H1 (cell line): ENCODE results near the gene MRPL20. TPM values are rescaled to one million over a fixed set of nuclear protein-coding genes. Genes with fewer than 3 reads are reported as not detected.
A peak's percentile ranks its signal among the peaks of the same experiment; 100 is the strongest.

ENCODE experiments used
- CTCF ChIA-PET: fragments of 300-600 bp; sonication (Branson Sonifier 250); formaldehyde crosslinking; loops from one replicate; lab custom pipeline; 2021; ENCODE audit not compliant: partially characterized antibody; lab: Charles Lee
- POLR2A ChIA-PET: fragments of 300-600 bp; sonication (Branson Sonifier 250); formaldehyde crosslinking; loops from one replicate; lab custom pipeline; 2021; ENCODE audit warnings: inconsistent platforms; ENCODE audit not compliant: partially characterized antibody; lab: Charles Lee
- DNase-seq, 2 experiments: peaks; one replicate each; pipeline versions ENCODE4 v3.0.0 to v3.0.0-alpha.2; 2010 to 2022; ENCODE audit warnings: low spot score in 2 of 2, low read depth in 1 of 2, mixed read lengths in 1 of 2
- FAIRE-seq: peaks from 2 replicates; lab custom pipeline; 2011; peaks lifted over from hg19 to GRCh38; lab: Jason Lieb, UNC
- H2AFZ ChIP-seq: 2 replicates; pipeline ENCODE4 v1.8.1; 2012; ENCODE audit warnings: low read length, inconsistent platforms
- H2AK5ac ChIP-seq: 2 replicates; pipeline ENCODE4 v1.6.1; 2013; ENCODE audit warnings: low read depth, low read length
- H2BK120ac ChIP-seq: replicated peaks from 2 replicates; pipeline ENCODE3; 2013; ENCODE audit warnings: low read depth, low read length, inconsistent platforms
- H2BK12ac ChIP-seq: 2 replicates; pipeline ENCODE4 v1.6.1; 2013; ENCODE audit warnings: low read depth, low read length
- H2BK15ac ChIP-seq: 2 replicates; pipeline ENCODE4 v1.6.1; 2013; ENCODE audit warnings: low read length
- H2BK20ac ChIP-seq: 2 replicates; pipeline ENCODE4 v1.6.1; 2013; ENCODE audit warnings: low read length
- H2BK5ac ChIP-seq: 2 replicates; pipeline ENCODE4 v1.6.1; 2013; ENCODE audit warnings: low read depth, low read length
- H3K14ac ChIP-seq: 2 replicates; pipeline ENCODE4 v1.6.1; 2013; ENCODE audit warnings: inconsistent platforms; ENCODE audit not compliant: insufficient read length
- H3K18ac ChIP-seq: 2 replicates; pipeline ENCODE4 v1.6.1; 2013; ENCODE audit warnings: low read length; ENCODE audit errors: extremely low read depth
- H3K23ac ChIP-seq: 2 replicates; pipeline ENCODE4 v1.6.1; 2013; ENCODE audit warnings: inconsistent platforms; ENCODE audit not compliant: insufficient read length
- H3K23me2 ChIP-seq: 2 replicates; pipeline ENCODE4 v1.6.1; 2013; ENCODE audit warnings: low read depth, low read length
- H3K27ac ChIP-seq: 2 replicates; pipeline ENCODE4 v1.6.1; 2011; ENCODE audit warnings: low read depth, low read length, inconsistent platforms
- H3K27me3 ChIP-seq, 4 experiments: replicated peaks in 1 of 4; 1 replicate in 1 of 4; 2 replicates in 3 of 4; pipeline versions ENCODE4 v1.6.1 to v1.8.1; 2011 to 2013; ENCODE audit warnings: low read length in 3 of 4, mild to moderate bottlenecking in 3 of 4, inconsistent platforms in 2 of 4, mixed read lengths in 2 of 4, moderate library complexity in 1 of 4; ENCODE audit not compliant: control insufficient read depth in 3 of 4, insufficient read depth in 3 of 4; ENCODE audit errors: extremely low read depth in 1 of 4
- H3K36me3 ChIP-seq, 4 experiments: 2 replicates each; pipeline versions ENCODE4 v1.6.1 to v1.8.1; 2011 to 2013; ENCODE audit warnings: mild to moderate bottlenecking in 4 of 4, low read length in 3 of 4, moderate library complexity in 2 of 4, control low read depth in 1 of 4, inconsistent platforms in 1 of 4; ENCODE audit not compliant: insufficient read depth in 4 of 4, control insufficient read depth in 2 of 4
- H3K4ac ChIP-seq: replicated peaks from 2 replicates; pipeline ENCODE3; 2013; ENCODE audit warnings: low read length, low read depth, mixed read lengths, inconsistent platforms; ENCODE audit not compliant: insufficient read length
- H3K4me1 ChIP-seq, 4 experiments: replicated peaks in 1 of 4; 1 replicate in 1 of 4; 2 replicates in 3 of 4; pipeline versions ENCODE4 v1.6.1 to v1.8.1; 2011 to 2013; ENCODE audit warnings: low read length in 3 of 4, inconsistent platforms in 2 of 4, mixed read lengths in 1 of 4; ENCODE audit not compliant: insufficient read depth in 4 of 4, control insufficient read depth in 3 of 4
- H3K4me2 ChIP-seq, 2 experiments: 2 replicates each; pipeline versions ENCODE4 v1.6.1 to v1.8.1; 2011 to 2013; ENCODE audit warnings: low read depth in 2 of 2, low read length in 2 of 2, control low read depth in 1 of 2, inconsistent platforms in 1 of 2, mild to moderate bottlenecking in 1 of 2; ENCODE audit not compliant: insufficient read depth in 1 of 2
- H3K4me3 ChIP-seq, 4 experiments: fragments of 200-600, 300-600 bp in 1 of 4; sonication (generic), shearing (Covaris generic), sonication (Bioruptor Twin) in 1 of 4; 2 replicates each; pipeline versions ENCODE4 v1.5.1 to v1.8.1; 2011 to 2016; ENCODE audit warnings: low read length in 4 of 4, low read depth in 3 of 4, control low read depth in 2 of 4, inconsistent platforms in 2 of 4, mild to moderate bottlenecking in 2 of 4, mixed read lengths in 1 of 4, moderate library complexity in 1 of 4; ENCODE audit not compliant: insufficient read depth in 2 of 4; ENCODE audit errors: extremely low read depth in 1 of 4
- H3K56ac ChIP-seq: replicated peaks from 2 replicates; pipeline ENCODE3; 2013; ENCODE audit warnings: low read depth, mild to moderate bottlenecking, mixed read lengths, low read length, inconsistent platforms; ENCODE audit not compliant: insufficient read length
- H3K79me1 ChIP-seq: 2 replicates; pipeline ENCODE4 v1.6.1; 2013; ENCODE audit warnings: low read depth, low read length, control low read depth
- H3K79me2 ChIP-seq, 2 experiments: 2 replicates each; pipeline versions ENCODE4 v1.6.1 to v1.8.1; 2012 to 2013; ENCODE audit warnings: low read length in 2 of 2, mild to moderate bottlenecking in 2 of 2, inconsistent platforms in 1 of 2; ENCODE audit not compliant: insufficient read depth in 2 of 2, control insufficient read depth in 1 of 2
- H3K9ac ChIP-seq, 4 experiments: replicated peaks in 1 of 4; 1 replicate in 1 of 4; 2 replicates in 3 of 4; pipeline versions ENCODE4 v1.6.1 to v1.8.1; 2011 to 2013; ENCODE audit warnings: low read depth in 3 of 4, low read length in 3 of 4, control low read depth in 2 of 4, mild to moderate bottlenecking in 2 of 4, moderate library complexity in 2 of 4, inconsistent platforms in 1 of 4; ENCODE audit errors: extremely low read depth in 1 of 4
- H3K9me3 ChIP-seq, 2 experiments: 2 replicates each; pipeline versions ENCODE4 v1.6.1 to v1.8.1; 2012 to 2013; ENCODE audit warnings: mild to moderate bottlenecking in 2 of 2, moderate library complexity in 2 of 2, control low read depth in 1 of 2, inconsistent platforms in 1 of 2, low read depth in 1 of 2, low read length in 1 of 2, mixed read lengths in 1 of 2; ENCODE audit not compliant: insufficient read depth in 2 of 2
- H4K20me1 ChIP-seq, 2 experiments: replicated peaks in 1 of 2; 2 replicates each; pipeline versions ENCODE3 to v1.8.1; 2011 to 2013; ENCODE audit warnings: inconsistent platforms in 2 of 2, low read length in 2 of 2, mild to moderate bottlenecking in 1 of 2; ENCODE audit not compliant: insufficient read depth in 2 of 2, control insufficient read depth in 1 of 2
- H4K5ac ChIP-seq: 2 replicates; pipeline ENCODE4 v1.6.1; 2013; ENCODE audit warnings: low read length, low read depth, mixed read lengths, inconsistent platforms; ENCODE audit not compliant: insufficient read length
- H4K8ac ChIP-seq: 2 replicates; pipeline ENCODE4 v1.8.0; 2013; ENCODE audit warnings: mild to moderate bottlenecking, moderate library complexity, low read length, inconsistent platforms; ENCODE audit not compliant: insufficient read depth; ENCODE audit errors: extremely low read depth
- H4K91ac ChIP-seq: replicated peaks from 2 replicates; pipeline ENCODE3; 2013; ENCODE audit warnings: low read length, mixed read lengths, inconsistent platforms; ENCODE audit not compliant: insufficient read length
- CBX5 ChIP-seq: fragments of 300-800, 300-1000 bp; sonication (generic); IDR thresholded peaks from 2 replicates; pipeline ENCODE4 v1.7.1; 2016; ENCODE audit warnings: antibody characterized with exemption, low read length, low read depth
- TEAD4 ChIP-seq: IDR thresholded peaks from 2 replicates; pipeline ENCODE4 v1.6.1; 2012; ENCODE audit warnings: low read depth, low read length, inconsistent platforms, mixed read lengths
- WGBS, 2 experiments: shearing (Covaris generic) in 1 of 2; methylation state at CpG; one replicate each; pipeline versions ENCODE4 v1.1.6 to v1.1.7; 2013 to 2015; ENCODE audit warnings: low lambda C conversion rate in 2 of 2, mixed read lengths in 2 of 2, inconsistent platforms in 1 of 2, low coverage in 1 of 2, missing lambda C conversion rate in 1 of 2; ENCODE audit not compliant: insufficient replicate concordance in 2 of 2, insufficient coverage in 1 of 2, insufficient read length in 1 of 2; ENCODE audit errors: extremely low coverage in 1 of 2, missing lambda C conversion rate in 1 of 2; 5-methylcytosine and 5-hydroxymethylcytosine counted together
- polyA plus RNA-seq, 7 experiments: library from polyadenylated mRNA; depleted of rRNA in 3 of 7; stranded (reverse) in 5 of 7; unstranded in 2 of 7; fragments of >200 nt in 5 of 7; fragments of 200-250 nt in 2 of 7; gene quantifications; 1 replicate in 5 of 7; 2 replicates in 1 of 7; 4 replicates in 1 of 7; pipeline versions ENCODE4 v1.2.1 to v1.2.3, GENCODE V29; 2011 to 2013; ENCODE audit warnings: missing spikeins in 2 of 7, mixed read lengths in 2 of 7
- total RNA-seq: library from RNA; stranded (reverse); fragmentation: NEBNext Ultra II Directional; extraction: Animal tissue kit (Norgen Biotek cat#: 25700); gene quantifications from 2 replicates; pipeline ENCODE4 v1.2.1, GENCODE V29; 2021

MRPL20 gene
- total and polyA plus RNA-seq, 2 of the 8 experiments (the other 6 are each of a cell fraction or from before 2014, with no cell fraction given): 126 to 151 TPM

- CTCF ChIA-PET: interaction anchor here (0.7 to 4.3 kb wide), 24 partner anchors 10 to 182 kb away, joined by 3 to 36 read pairs (median 5); partner anchors contain the start of genes CCNL2 and MRPL20
- peaks cover 0 to 7% (median 0%) of the 10 kb centered on the region in 4 experiments; a peak in 1 of 8 replicates for H3K36me3 ChIP-seq
- TF ChIP-seq CBX5: no peak
- TF ChIP-seq TEAD4: peak; percentile 42; the same call in 1 of the 2 replicates
- 92% methylated on average over 26 of the region's 26 CpGs; no CpG with 5 or more reads in 1 of the 2 experiments for WGBS, 2 experiments
- H3K4ac ChIP-seq: no peak overlapping the region
- H3K18ac ChIP-seq: no peak overlapping the region
- H3K4me1 ChIP-seq: peaks cover 0 to 7% (median 5%) of the 10 kb centered on the region in 4 experiments; a peak in 5 of 7 replicates
- peaks cover 6% of the 10 kb centered on the region; the same call in 1 of the 2 replicates for H3K23me2 ChIP-seq
- no peak overlapping the region for H3K9ac ChIP-seq
- no peak overlapping the region for H2BK120ac ChIP-seq
- H3K4me3 ChIP-seq: no peak overlapping the region
- H2BK20ac ChIP-seq: no peak overlapping the region
- H2AK5ac ChIP-seq: no peak overlapping the region; the same call in 1 of the 2 replicates
- no peak overlapping the region for H4K5ac ChIP-seq
- no peak overlapping the region for H2AFZ ChIP-seq
- peak overlapping the region; percentile 71; the same call in 1 of the 2 replicates for H4K8ac ChIP-seq
- H3K79me1 ChIP-seq: no peaks in the 10 kb centered on the region
- no peak overlapping the region for H3K4me2 ChIP-seq
- H3K14ac ChIP-seq: no peak overlapping the region
- 0 out of 2 replicates have a peak overlapping the region, but pooled peaks have one; percentile 27 for H2BK12ac ChIP-seq
- peaks cover 4 to 7% of the 10 kb centered on the region in 2 experiments for H4K20me1 ChIP-seq
- POLR2A ChIA-PET: interaction anchor here (0.6 to 22.9 kb wide), 11 partner anchors 8 to 115 kb away, joined by 3 to 515 read pairs (median 3); partner anchors contain the start of genes AURKAIP1, CCNL2 and MRPL20
- FAIRE-seq (no peak), DNase-seq (no peak)
- no peak overlapping the region for H2BK15ac ChIP-seq
- no peaks in the 10 kb centered on the region for H3K9me3 ChIP-seq
- H4K91ac ChIP-seq: no peak overlapping the region
- peaks cover 0 to 8% of the 10 kb centered on the region in 2 experiments; a peak in 1 of 4 replicates for H3K79me2 ChIP-seq
- no peak overlapping the region for H3K23ac ChIP-seq
- peaks cover 0 to 3% (median 0%) of the 10 kb centered on the region in 4 experiments; a peak in 2 of 7 replicates for H3K27me3 ChIP-seq
- H2BK5ac ChIP-seq: no peak overlapping the region
- no peak overlapping the region for H3K56ac ChIP-seq
- H3K27ac ChIP-seq: no peak overlapping the region
Measured at GRCh38 chr1:1440262-1441001, 33.3 kb upstream of the MRPL20 start.
